ENCODE results near the gene PCDHA7.
"Not testable (repeated sequence)": the region's sequence is repeated elsewhere in the genome, so short reads cannot be mapped to it uniquely, and the experiment has no call there.

Gene PCDHA7

DNA sequence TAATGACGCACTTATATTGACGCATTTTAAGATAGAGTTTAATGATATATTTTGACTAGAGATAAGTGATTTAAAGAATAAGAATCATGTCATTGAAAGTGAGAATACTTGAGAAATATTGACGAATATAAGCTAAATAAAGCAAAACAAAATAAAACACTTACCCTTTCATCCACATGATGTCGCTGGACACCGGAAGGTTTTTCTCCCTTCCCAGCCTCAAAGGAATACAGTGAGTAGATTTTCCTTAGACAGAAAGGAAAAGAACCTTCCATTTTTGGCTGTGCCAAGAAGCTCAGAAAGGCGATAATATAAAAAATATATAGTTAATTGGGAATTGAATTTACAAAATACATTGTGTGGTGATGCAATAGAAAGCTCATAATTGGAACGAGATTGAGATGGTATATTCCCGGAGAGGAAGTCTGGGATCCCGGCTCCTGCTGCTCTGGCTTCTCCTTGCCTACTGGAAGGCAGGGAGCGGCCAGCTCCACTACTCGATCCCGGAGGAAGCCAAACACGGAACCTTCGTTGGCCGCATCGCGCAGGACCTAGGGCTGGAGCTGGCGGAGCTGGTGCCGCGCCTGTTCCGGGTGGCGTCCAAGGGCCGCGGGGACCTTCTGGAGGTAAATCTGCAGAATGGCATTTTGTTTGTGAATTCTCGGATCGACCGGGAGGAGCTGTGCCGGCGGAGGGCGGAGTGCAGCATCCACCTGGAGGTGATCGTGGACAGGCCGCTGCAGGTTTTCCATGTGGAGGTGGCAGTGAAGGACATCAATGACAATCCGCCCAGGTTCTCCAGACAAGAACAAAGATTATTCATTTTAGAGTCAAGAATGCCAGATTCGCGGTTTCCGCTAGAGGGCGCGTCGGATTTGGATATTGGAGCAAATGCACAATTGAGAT is 12.4 kb upstream of the PCDHA7 start, which contains the start of gene PCDHA5:
Gene PCDHA5, plus strand, starts transcription at position 239 of the 906 bp plus-strand sequence.
- DNase-seq (ENCODE audit: low read depth in 2 of 2): no peak

DNA sequence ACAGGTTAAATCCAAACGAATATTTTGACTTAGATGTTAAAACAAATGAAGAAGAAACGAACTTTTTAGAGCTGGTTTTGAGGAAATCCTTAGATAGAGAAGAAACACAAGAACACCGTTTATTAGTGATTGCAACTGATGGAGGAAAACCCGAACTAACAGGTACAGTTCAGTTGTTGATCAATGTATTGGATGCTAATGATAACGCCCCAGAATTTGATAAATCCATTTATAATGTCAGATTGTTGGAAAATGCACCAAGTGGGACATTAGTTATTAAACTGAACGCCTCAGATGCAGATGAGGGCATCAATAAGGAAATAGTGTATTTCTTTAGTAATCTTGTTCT is 11.8 kb upstream of the PCDHA7 start:
- DNase-seq (ENCODE audit: low read depth in 2 of 2): no peak

DNA sequence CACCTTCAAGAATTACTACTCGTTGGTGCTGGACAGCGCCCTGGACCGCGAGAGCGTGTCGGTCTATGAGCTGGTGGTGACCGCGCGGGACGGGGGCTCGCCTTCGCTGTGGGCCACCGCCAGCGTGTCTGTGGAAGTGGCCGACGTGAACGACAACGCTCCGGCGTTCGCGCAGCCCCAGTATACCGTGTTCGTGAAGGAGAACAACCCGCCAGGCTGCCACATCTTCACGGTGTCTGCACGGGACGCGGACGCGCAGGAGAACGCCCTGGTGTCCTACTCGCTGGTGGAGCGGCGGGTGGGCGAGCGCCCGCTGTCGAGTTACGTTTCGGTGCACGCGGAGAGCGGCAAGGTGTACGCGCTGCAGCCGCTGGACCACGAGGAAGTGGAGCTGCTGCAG is 11.1 kb upstream of the PCDHA7 start:
- not testable (repeated sequence) for DNase-seq (ENCODE audit: low read depth in 2 of 2)

DNA sequence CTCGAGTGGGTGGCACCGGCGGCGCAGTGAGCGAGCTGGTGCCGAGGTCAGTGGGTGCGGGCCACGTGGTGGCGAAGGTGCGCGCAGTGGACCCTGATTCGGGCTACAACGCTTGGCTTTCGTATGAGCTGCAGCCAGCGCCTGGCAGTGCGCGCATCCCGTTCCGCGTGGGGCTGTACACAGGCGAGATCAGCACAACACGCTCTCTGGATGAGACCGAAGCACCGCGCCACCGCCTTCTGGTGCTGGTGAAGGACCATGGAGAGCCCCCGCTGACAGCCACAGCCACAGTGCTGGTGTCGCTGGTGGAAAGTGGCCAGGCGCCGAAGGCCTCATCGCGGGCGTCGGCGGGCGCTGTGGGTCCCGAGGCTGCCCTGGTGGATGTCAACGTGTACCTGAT is 10.6 kb upstream of the PCDHA7 start:
- no peak for DNase-seq (ENCODE audit: low read depth in 2 of 2)

DNA sequence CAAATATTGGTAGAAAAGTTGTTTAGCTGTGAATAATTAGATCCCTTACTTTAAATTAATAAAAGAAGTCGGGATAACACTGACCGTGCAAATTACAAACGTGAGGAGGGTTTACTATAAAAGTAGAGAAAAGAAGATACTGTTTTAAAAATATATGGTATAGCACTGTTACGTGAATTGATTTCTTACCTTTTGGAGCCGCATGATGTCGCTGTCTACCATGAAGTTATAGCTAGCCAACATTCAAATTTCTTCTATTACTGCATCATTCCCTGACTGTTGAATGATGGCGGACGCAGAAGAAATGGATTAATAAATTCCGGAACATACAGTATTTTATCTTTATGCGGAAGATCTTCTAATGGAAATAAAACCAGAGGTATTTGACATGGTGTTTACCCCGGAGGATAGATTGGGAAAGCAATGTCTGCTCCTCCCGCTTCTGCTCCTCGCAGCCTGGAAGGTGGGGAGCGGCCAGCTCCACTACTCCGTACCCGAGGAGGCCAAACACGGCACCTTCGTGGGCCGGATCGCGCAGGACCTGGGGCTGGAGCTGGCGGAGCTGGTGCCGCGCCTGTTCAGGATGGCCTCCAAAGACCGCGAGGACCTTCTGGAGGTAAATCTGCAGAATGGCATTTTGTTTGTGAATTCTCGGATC is 6.2 kb upstream of the PCDHA7 start, which contains the start of gene PCDHA6:
Gene PCDHA6, plus strand, starts transcription at position 257 of the 658 bp plus-strand sequence. Its CDS starts 132 bp downstream, at position 389.
- no peak for DNase-seq (ENCODE audit: low read depth in 2 of 2)

DNA sequence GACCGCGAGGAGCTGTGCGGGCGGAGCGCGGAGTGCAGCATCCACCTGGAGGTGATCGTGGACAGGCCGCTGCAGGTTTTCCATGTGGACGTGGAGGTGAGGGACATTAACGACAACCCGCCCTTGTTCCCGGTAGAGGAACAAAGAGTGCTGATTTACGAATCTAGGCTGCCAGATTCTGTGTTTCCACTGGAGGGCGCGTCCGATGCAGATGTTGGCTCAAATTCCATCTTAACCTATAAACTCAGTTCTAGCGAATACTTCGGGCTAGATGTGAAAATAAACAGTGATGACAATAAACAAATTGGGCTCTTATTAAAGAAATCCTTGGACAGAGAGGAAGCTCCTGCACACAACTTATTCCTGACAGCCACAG is 5.7 kb upstream of the PCDHA7 start:
- no peak for DNase-seq (ENCODE audit: low read depth in 2 of 2)

DNA sequence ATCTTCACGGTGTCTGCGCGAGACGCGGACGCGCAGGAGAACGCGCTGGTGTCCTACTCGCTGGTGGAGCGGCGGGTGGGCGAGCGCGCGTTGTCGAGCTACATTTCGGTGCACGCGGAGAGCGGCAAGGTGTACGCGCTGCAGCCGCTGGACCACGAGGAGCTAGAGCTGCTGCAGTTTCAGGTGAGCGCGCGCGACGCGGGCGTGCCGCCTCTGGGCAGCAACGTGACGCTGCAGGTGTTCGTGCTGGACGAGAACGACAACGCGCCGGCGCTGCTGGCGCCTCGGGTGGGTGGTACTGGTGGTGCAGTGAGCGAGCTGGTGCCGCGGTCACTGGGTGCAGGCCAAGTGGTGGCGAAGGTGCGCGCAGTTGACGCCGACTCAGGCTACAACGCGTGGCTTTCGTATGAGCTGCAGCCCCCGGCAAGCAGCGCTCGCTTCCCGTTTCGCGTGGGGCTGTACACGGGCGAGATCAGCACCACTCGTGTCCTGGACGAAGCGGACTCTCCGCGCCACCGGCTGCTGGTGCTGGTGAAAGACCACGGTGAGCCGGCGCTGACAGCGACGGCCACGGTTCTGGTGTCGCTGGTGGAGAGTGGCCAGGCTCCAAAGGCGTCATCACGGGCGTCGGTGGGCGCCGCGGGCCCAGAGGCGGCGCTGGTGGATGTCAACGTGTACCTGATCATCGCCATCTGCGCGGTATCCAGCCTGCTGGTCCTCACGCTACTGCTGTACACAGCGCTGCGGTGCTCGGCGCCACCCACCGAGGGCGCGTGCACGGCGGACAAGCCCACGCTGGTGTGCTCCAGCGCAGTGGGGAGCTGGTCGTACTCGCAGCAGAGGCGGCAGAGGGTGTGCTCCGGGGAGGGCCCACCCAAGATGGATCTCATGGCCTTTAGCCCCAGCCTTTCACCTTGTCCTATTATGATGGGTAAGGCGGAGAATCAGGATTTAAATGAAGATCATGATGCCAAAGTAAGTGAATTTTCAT is 4.3 kb upstream of the PCDHA7 start:
- DNase-seq (ENCODE audit: low read depth in 2 of 2): not testable (repeated sequence)

DNA sequence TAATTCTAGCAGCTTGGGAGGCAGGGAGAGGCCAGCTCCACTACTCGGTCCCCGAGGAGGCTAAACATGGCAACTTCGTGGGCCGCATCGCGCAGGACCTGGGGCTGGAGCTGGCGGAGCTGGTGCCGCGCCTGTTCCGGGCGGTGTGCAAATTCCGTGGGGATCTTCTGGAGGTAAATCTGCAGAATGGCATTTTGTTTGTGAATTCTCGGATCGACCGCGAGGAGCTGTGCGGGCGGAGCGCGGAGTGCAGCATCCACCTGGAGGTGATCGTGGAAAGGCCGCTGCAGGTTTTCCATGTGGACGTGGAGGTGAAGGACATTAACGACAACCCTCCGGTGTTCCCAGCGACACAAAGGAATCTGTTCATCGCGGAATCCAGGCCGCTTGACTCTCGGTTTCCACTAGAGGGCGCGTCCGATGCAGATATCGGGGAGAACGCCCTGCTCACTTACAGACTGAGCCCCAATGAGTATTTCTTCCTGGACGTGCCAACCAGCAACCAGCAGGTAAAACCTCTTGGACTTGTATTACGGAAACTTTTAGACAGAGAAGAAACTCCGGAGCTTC is 455 bp downstream of the PCDHA7 start:
- not testable (repeated sequence) for DNase-seq (ENCODE audit: low read depth in 2 of 2)

DNA sequence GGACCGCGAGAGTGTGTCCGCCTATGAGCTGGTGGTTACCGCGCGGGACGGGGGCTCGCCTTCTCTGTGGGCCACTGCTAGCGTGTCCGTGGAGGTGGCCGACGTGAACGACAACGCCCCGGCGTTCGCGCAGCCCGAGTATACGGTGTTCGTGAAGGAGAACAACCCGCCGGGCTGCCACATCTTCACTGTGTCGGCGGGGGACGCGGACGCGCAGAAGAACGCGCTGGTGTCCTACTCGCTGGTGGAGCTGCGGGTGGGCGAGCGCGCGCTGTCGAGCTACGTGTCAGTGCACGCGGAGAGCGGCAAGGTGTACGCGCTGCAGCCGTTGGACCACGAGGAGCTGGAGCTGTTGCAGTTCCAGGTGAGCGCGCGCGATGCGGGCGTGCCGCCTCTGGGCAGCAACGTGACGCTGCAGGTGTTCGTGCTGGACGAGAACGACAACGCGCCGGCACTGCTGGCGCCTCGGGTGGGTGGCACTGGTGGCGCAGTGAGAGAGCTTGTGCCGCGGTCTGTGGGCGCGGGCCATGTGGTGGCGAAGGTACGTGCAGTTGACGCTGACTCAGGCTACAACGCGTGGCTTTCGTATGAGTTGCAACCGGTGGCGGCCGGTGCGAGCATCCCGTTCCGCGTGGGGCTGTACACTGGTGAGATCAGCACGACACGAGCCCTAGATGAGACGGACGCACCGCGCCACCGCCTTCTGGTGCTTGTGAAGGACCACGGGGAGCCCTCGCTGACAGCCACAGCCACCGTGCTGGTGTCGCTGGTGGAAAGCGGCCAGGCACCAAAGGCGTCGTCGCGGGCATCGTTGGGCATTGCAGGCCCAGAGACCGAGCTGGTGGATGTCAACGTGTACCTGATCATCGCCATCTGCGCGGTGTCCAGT is 1.8 kb downstream of the PCDHA7 start:
- no peak for DNase-seq (ENCODE audit: low read depth in 2 of 2)

DNA sequence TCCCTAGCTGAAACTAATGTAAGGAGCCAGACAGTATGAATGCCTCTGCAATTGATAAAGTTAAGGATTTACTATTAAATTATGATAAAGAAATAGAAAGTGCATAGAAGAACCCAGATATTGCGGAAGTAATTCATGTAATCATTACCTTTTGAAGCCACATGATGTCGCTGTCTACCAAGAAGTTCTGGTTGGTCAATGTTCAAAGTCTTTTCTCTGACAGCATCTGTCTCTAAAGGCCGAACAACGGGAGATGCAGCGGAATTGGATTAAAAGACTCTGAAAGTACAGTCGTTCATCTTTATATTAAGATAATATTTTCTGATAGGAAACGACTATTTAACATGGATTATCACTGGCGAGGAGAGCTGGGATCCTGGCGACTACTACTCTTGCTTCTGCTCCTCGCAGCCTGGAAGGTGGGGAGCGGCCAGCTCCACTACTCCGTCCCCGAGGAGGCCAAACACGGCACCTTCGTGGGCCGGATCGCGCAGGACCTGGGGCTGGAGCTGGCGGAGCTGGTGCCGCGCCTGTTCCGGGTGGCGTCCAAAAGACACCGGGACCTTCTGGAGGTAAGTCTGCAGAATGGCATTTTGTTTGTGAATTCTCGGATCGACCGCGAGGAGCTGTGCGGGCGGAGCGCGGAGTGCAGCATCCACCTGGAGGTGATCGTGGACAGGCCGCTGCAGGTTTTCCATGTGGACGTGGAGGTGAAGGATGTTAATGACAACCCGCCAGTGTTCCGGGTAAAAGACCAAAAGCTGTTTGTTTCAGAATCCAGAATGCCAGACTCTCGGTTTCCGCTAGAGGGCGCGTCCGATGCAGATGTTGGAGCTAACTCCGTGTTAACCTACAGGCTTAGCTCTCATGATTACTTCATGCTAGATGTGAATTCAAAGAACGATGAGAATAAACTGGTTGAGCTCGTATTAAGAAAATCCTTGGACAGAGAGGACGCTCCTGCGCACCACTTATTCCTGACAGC is 7.2 kb downstream of the PCDHA7 start, which contains the start of gene PCDHA8:
Gene PCDHA8, plus strand, starts transcription at position 210 of the 985 bp plus-strand sequence. Its CDS starts 135 bp downstream, at position 345.
- DNase-seq (ENCODE audit: low read depth in 2 of 2): no peak

DNA sequence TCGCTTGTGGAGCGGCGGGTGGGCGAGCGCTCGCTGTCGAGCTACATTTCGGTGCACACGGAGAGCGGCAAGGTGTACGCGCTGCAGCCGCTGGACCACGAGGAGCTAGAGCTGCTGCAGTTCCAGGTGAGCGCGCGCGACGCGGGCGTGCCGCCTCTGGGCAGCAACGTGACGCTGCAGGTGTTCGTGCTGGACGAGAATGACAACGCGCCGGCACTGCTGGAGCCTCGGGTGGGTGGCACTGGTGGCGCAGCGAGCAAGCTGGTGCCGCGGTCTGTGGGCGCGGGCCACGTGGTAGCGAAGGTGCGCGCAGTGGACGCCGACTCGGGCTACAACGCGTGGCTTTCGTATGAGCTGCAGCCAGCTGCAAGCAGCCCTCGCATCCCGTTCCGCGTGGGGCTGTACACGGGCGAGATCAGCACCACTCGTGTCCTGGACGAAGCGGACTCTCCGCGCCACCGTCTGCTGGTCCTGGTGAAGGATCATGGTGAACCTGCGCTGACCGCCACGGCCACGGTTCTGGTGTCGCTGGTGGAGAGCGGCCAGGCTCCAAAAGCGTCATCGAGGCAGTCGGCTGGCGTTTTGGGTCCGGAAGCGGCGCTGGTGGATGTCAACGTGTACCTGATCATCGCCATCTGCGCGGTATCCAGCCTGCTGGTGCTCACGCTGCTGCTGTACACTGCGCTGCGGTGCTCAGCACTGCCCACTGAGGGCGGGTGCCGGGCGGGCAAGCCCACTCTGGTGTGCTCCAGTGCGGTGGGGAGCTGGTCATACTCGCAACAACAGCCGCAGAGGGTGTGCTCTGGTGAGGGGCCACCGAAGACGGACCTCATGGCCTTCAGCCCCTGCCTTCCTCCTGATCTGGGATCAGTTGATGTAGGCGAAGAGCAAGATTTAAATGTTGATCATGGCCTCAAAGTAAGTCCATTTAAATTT is 9.0 kb downstream of the PCDHA7 start:
- DNase-seq (ENCODE audit: low read depth in 2 of 2): no peak

DNA sequence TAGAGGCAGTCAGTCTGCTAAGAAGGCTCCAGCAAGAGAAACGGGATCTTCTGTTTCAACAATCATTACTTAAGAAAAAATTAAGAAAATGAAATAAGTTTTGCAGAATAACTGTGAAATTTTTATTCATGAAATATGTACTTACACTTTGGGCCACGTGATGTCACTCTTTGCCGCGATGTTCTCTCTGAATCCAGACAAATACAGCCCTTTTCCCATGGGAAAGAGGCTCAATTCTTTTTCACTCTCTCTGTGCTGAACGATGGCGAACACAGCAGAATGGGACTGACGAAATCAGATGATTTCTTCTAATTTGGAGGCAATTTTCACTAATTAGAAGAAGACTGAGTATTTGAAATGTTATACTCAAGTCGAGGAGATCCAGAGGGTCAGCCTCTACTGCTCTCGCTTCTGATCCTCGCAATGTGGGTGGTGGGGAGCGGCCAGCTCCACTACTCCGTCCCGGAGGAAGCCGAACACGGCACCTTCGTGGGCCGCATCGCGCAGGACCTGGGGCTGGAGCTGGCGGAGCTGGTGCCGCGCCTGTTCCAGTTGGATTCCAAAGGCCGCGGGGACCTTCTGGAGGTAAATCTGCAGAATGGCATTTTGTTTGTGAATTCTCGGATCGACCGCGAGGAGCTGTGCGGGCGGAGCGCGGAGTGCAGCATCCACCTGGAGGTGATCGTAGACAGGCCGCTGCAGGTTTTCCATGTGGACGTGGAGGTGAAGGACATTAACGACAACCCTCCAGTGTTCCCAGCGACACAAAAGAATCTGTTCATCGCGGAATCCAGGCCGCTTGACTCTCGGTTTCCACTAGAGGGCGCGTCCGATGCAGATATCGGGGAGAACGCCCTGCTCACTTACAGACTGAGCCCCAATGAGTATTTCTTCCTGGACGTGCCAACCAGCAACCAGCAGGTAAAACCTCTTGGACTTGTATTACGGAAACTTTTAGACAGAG is 14.4 kb downstream of the PCDHA7 start, which contains the start of gene PCDHA9:
Gene PCDHA9, plus strand, starts transcription at position 244 of the 964 bp plus-strand sequence. Its CDS starts 114 bp downstream, at position 358.
- not testable (repeated sequence) for DNase-seq (ENCODE audit: low read depth in 2 of 2)

DNA sequence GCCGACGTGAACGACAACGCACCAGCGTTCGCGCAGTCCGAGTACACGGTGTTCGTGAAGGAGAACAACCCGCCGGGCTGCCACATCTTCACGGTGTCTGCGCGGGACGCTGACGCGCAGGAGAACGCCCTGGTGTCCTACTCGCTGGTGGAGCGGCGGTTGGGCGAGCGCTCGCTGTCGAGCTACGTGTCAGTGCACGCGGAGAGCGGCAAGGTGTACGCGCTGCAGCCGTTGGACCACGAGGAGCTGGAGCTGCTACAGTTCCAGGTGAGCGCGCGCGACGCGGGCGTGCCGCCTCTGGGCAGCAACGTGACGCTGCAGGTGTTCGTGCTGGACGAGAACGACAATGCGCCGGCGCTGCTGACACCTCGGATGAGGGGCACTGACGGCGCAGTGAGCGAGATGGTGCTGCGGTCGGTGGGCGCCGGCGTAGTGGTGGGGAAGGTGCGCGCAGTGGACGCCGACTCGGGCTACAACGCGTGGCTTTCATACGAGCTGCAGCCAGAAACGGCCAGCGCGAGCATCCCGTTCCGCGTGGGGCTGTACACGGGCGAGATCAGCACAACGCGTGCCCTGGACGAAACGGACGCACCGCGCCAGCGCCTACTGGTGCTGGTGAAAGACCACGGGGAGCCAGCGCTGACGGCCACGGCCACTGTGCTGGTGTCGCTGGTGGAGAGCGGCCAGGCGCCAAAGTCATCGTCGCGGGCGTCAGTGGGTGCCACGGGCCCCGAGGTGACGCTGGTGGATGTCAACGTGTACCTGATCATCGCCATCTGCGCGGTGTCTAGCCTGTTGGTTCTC is 16.0 kb downstream of the PCDHA7 start:
- DNase-seq (ENCODE audit: low read depth in 2 of 2): not testable (repeated sequence)

DNA sequence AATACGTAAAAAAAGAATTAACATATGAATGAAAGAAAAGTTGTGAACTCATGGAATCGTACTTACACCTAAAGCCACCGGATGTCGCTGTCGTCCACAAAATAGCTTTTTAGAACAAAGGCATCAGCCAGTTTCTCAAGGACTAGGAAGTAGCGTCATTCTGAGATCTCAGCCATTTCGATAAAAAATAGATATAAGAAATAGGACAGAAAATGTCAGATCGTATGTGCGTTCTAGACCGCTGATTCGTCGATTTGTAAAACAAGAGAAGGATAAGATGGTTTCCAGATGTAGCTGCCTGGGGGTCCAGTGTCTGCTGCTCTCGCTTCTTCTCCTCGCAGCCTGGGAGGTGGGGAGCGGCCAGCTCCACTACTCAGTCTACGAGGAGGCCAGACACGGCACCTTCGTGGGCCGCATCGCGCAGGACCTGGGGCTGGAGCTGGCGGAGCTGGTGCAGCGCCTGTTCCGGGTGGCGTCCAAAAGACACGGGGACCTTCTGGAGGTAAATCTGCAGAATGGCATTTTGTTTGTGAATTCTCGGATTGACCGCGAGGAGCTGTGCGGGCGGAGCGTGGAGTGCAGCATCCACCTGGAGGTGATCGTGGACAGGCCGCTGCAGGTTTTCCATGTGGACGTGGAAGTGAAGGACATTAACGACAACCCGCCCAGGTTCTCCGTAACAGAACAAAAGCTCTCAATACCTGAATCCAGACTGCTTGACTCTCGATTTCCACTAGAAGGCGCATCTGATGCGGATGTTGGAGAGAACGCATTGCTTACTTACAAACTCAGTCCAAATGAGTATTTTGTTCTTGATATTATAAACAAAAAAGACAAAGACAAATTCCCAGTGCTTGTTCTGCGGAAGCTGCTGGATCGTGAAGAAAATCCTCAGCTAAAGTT is 22.0 kb downstream of the PCDHA7 start, which contains the start of gene PCDHA10:
Gene PCDHA10, plus strand, starts transcription at position 126 of the 903 bp plus-strand sequence. Its CDS starts 152 bp downstream, at position 278.
- DNase-seq (ENCODE audit: low read depth in 2 of 2): no peak

All from fibroblast of skin of left quadriceps (primary cell).